HL-60/S4 treated with retinoic acid at 250 ng/mL for 4 days and 3 days (cell line): Measurements from ENCODE around the gene PLP1.
"Not testable (repeated sequence)": the region's sequence is repeated elsewhere in the genome, so short reads cannot be mapped to it uniquely, and the experiment has no call there.

Experiments used
- in situ Hi-C: fragments of 300-500 bp; cut with MboI; formaldehyde crosslinking; loops from 2 replicates; pipeline ENCODE4 v1.7.0; 2022; ENCODE audit warnings: low sequenced_read_pairs

The PLP1 gene

GRCh38 chrX:103776546-103776945 lies at the start of gene PLP1:
TSS of gene PLP1 (plus strand) at chrX:103776840. CDS start at chrX:103776996, 156 bp downstream.
- in situ Hi-C loops, result no loop called here

GRCh38 chrX:103727115-103727514 lies 49.5 kb upstream of the PLP1 start:
- in situ Hi-C loops, result no loop called here

- in situ Hi-C loops, result no loop called here
Observed at GRCh38 chrX:103729015-103729414, 47.6 kb upstream of the PLP1 start.

- in situ Hi-C loops, result no loop called here
Observed at GRCh38 chrX:103730147-103730795, 46.4 kb upstream of the PLP1 start.

- in situ Hi-C loops, result no loop called here
Observed at GRCh38 chrX:103730796-103731493, 45.7 kb upstream of the PLP1 start.

GRCh38 chrX:103733017-103733416 lies 43.6 kb upstream of the PLP1 start:
- in situ Hi-C loops, result no loop called here

GRCh38 chrX:103734125-103734760 lies 42.4 kb upstream of the PLP1 start:
- in situ Hi-C loops, result no loop called here

GRCh38 chrX:103737696-103738095 lies 38.9 kb upstream of the PLP1 start:
- in situ Hi-C loops, result no loop called here

GRCh38 chrX:103739421-103739820 lies 37.2 kb upstream of the PLP1 start:
- in situ Hi-C loops, result no loop called here

- in situ Hi-C loops, result no loop called here
Observed at GRCh38 chrX:103741879-103742278, 34.8 kb upstream of the PLP1 start.

- in situ Hi-C loops, result no loop called here
Observed at GRCh38 chrX:103742339-103742738, 34.3 kb upstream of the PLP1 start.

- in situ Hi-C loops, result no loop called here
Observed at GRCh38 chrX:103747163-103747562, 29.5 kb upstream of the PLP1 start.

GRCh38 chrX:103754401-103754800 lies 22.2 kb upstream of the PLP1 start:
- in situ Hi-C loops, result no loop called here

GRCh38 chrX:103756736-103757135 lies 19.9 kb upstream of the PLP1 start:
- in situ Hi-C loops, result no loop called here

- in situ Hi-C loops, result no loop called here
Observed at GRCh38 chrX:103758555-103758954, 18.1 kb upstream of the PLP1 start.

GRCh38 chrX:103763541-103763940 lies 13.1 kb upstream of the PLP1 start:
- in situ Hi-C loops, result not testable (repeated sequence)

- in situ Hi-C loops, result not testable (repeated sequence)
Observed at GRCh38 chrX:103766813-103767555, 9.7 kb upstream of the PLP1 start.

GRCh38 chrX:103773445-103773844 lies 3.2 kb upstream of the PLP1 start:
- in situ Hi-C loops, result no loop called here

- in situ Hi-C loops, result no loop called here
Observed at GRCh38 chrX:103774070-103774642, 2.5 kb upstream of the PLP1 start.

- in situ Hi-C loops, result no loop called here
Observed at GRCh38 chrX:103779141-103779789, 2.6 kb downstream of the PLP1 start.
